Measurements from ENCODE around the gene RNF169.

RNF169 gene

GRCh38 chr11:74816664-74817063 is 68.0 kb downstream of the RNF169 start:
- peaks cover 2% of the 10 kb centered on the region for H3K9me3 Mint-ChIP-seq
- H3K27ac Mint-ChIP-seq = no peak overlapping the region
- TF ChIP-seq, protein P1, sequence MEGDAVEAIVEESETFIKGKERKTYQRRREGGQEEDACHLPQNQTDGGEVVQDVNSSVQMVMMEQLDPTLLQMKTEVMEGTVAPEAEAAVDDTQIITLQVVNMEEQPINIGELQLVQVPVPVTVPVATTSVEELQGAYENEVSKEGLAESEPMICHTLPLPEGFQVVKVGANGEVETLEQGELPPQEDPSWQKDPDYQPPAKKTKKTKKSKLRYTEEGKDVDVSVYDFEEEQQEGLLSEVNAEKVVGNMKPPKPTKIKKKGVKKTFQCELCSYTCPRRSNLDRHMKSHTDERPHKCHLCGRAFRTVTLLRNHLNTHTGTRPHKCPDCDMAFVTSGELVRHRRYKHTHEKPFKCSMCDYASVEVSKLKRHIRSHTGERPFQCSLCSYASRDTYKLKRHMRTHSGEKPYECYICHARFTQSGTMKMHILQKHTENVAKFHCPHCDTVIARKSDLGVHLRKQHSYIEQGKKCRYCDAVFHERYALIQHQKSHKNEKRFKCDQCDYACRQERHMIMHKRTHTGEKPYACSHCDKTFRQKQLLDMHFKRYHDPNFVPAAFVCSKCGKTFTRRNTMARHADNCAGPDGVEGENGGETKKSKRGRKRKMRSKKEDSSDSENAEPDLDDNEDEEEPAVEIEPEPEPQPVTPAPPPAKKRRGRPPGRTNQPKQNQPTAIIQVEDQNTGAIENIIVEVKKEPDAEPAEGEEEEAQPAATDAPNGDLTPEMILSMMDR (IDR thresholded peaks at IDR 0.05) = no peak
- H3K4me3 Mint-ChIP-seq = no peak overlapping the region
- H3K4me1 Mint-ChIP-seq = peaks cover 13% of the 10 kb centered on the region
- no peaks in the 10 kb centered on the region for H3K27me3 Mint-ChIP-seq (ENCODE audit: low read depth, poor library complexity)
- peaks cover 70% of the 10 kb centered on the region for H3K36me3 Mint-ChIP-seq (ENCODE audit: low read depth)
- no peak for DNase-seq

DNA sequence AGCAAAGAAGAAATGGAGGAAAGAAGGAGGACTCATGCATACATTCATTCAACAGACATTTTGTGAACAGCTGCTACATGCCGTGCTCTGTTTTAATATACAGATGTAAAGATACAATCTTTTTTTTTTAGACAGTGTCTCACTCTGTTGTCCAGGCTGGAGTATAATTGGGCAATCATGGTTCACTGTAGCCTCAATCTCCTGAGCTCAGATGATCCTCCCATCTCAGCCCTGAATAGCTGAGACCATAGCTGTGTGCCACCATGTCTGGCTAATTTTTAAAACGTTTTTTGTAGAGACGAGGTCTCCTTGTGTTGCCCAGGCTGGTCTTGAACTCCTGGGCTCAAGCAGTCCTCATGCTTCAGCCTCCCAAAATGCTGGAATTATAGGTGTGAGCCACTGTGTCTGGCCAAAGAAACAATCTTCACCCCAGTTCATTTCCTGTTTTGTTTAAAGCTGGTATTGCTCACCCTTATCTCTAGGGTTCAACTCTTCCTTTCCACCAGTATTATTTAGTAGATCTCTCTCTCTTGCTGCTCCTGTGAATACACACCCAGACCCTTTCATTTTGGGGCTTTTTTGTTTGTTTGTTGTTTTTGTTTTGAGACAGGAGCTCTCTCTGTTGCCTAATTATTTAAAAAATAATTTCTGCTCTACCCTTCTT is 69.8 kb downstream of the RNF169 start:
- Mint-ChIP-seq H3K4me1 (peaks cover 22% of the 10 kb centered on the region), H3K27ac (peak overlapping the region; percentile 3), H3K36me3 (ENCODE audit: low read depth) (peaks cover 77% of the 10 kb centered on the region), H3K27me3 (ENCODE audit: low read depth, poor library complexity) (no peaks in the 10 kb centered on the region), H3K9me3 (peaks cover 12% of the 10 kb centered on the region), H3K4me3 (no peak overlapping the region)
- DNase-seq = no peak
- TF ChIP-seq, protein P1 (IDR thresholded peaks at IDR 0.05) = no peak

DNA sequence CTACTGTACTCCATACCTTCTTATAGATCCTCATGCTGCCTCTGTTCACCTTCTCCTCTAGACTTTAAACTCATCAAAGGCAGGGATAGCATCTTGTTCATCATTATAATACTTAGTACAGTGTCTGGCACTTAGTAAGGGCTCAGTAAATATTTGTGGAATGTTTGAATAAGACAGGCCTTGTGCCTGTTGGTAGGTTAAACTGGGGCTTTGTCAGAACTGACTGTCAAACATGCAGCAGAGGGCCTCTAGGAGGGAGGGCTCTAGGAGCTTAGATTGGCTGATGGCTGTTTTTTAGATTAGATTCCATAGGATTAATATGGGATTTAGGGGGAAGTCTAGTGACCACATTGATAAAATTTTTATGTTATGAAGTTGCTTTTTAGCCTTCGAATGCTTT is 70.8 kb downstream of the RNF169 start:
- TF ChIP-seq, protein P1 (IDR thresholded peaks at IDR 0.05) = no peak
- peak overlapping the region; percentile 43 for H3K27ac Mint-ChIP-seq
- peaks cover 85% of the 10 kb centered on the region for H3K36me3 Mint-ChIP-seq (ENCODE audit: low read depth)
- H3K27me3 Mint-ChIP-seq (ENCODE audit: low read depth, poor library complexity) = peaks cover 4% of the 10 kb centered on the region
- peaks cover 22% of the 10 kb centered on the region for H3K9me3 Mint-ChIP-seq
- DNase-seq = no peak
- H3K4me3 Mint-ChIP-seq = no peak overlapping the region
- peaks cover 22% of the 10 kb centered on the region for H3K4me1 Mint-ChIP-seq

GRCh38 chr11:74820763-74821162 is 72.1 kb downstream of the RNF169 start:
- Mint-ChIP-seq H3K4me3 (no peak overlapping the region), H3K36me3 (ENCODE audit: low read depth) (peaks cover 93% of the 10 kb centered on the region), H3K27me3 (ENCODE audit: low read depth, poor library complexity) (peaks cover 4% of the 10 kb centered on the region), H3K9me3 (peaks cover 36% of the 10 kb centered on the region), H3K27ac (no peak overlapping the region), H3K4me1 (peaks cover 22% of the 10 kb centered on the region)
- no peak for DNase-seq
- TF ChIP-seq, protein P1 (IDR thresholded peaks at IDR 0.05) = no peak

DNA sequence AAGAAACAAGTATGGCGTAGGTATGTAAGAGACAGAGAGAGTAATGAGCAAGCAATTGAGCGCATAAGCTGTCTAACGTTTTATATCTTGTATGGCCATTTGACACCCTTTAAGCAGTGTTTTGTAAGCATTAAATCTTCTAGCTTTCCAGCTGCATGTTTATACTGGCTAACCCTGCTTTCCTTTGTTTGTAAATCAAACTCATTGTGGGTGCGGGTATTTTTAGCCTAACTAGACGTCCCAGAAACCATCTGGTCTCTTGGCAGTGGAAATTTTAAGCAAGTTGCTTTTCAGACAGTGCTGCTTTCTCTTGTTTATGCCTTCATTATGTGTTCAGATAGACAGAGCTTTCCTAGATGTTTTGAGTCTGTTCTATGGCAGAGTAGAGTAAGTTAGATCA is 73.5 kb downstream of the RNF169 start:
- H3K36me3 Mint-ChIP-seq (ENCODE audit: low read depth) = peaks cover 94% of the 10 kb centered on the region
- TF ChIP-seq, protein P1 (IDR thresholded peaks at IDR 0.05) = no peak
- H3K27ac Mint-ChIP-seq = peak overlapping the region; percentile 81
- H3K4me1 Mint-ChIP-seq = peaks cover 22% of the 10 kb centered on the region
- no peak overlapping the region for H3K4me3 Mint-ChIP-seq
- H3K27me3 Mint-ChIP-seq (ENCODE audit: low read depth, poor library complexity) = peaks cover 4% of the 10 kb centered on the region
- DNase-seq = no peak
- peaks cover 50% of the 10 kb centered on the region for H3K9me3 Mint-ChIP-seq

Measured in nephron progenitor cell (in vitro differentiated cells).